Measurements from ENCODE around the gene SH3RF3.

Gene SH3RF3

DNA sequence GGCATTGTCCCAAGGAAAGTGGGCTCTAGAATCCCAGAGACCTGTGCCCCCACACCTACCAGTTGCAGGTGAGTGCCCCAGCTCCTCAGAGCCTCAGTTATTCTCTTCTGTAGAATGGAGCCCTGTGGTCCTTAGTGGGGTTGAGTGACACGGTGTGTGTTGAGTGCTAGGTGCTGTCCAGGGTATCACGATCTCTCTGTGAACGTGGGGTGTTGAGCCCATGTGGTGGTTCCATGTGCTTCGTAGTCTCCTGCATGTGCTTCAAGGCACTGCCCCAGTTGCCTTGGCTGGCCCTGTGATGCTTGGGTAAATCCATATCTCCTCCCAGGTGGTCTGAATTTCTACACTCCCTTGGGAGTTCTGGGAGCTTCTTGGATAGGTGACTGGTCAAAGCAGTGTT, 54.9 kb downstream of the SH3RF3 start:
- DNase-seq (ENCODE audit: insufficient read length, low spot score), result no peak
- no peak for TF ChIP-seq POU2F2 (IDR thresholded peaks at IDR 0.05; ENCODE audit: low read depth, low read length)
- TF ChIP-seq PAX5 (IDR thresholded peaks at IDR 0.05; ENCODE audit: insufficient read depth, low read length, severe bottlenecking), result no peak
- no peak for FAIRE-seq

DNA sequence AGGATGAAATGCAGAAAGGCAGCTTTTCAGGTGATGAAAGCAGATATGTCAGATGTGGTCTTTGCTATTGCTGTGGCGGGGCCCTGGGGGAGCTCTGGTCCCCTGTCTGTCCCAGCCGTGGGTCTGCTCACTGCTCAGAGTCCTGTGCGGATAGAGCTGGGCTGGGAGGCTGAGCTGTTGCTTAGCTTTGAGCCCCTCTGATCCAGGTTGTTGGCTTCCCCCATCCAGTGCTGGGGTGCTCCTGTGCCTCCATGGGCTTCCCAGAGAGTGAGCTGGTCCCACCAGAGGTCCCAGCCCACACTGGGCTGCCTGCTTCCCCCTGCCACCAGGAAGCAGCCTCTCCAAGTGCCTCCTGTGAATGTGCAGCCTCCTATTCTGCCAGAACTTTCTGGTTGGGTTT, 55.4 kb downstream of the SH3RF3 start:
- FAIRE-seq (no peak), DNase-seq (ENCODE audit: insufficient read length, low spot score) (no peak)
- TF ChIP-seq SPI1 (IDR thresholded peaks at IDR 0.05; ENCODE audit: low read depth, low read length), result no peak
- no peak for TF ChIP-seq TAF1 (IDR thresholded peaks at IDR 0.05; ENCODE audit: low read depth, low read length)
- no peak for TF ChIP-seq POU2F2 (IDR thresholded peaks at IDR 0.05; ENCODE audit: low read depth, low read length)
- no peak for TF ChIP-seq POLR2A (IDR thresholded peaks at IDR 0.05; ENCODE audit: low read depth, low read length)
- TF ChIP-seq PAX5 (IDR thresholded peaks at IDR 0.05; ENCODE audit: insufficient read depth, low read length, severe bottlenecking), result no peak
- TF ChIP-seq POLR2AphosphoS5 (IDR thresholded peaks at IDR 0.05; ENCODE audit: low read depth, low read length), result no peak

DNA sequence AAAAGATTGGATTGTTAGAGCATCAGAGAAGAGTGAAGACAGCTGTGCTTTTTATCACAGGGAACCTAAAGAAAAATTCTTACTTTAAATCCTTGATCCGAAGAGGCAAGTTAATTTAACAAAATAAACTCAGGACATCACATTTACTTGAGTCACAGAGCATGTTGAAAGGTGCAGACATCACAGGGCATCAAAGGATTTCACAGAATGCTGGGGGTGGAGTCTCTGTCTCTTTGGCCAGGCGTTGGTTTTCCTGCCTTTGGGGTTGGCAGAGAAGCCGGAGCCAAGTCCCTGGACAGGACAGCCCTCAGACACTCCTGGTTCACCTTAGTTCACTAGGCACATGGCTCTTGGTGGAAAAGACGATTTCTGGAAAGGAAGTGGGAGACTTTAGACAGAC, 56.3 kb downstream of the SH3RF3 start:
- TF ChIP-seq SPI1 (IDR thresholded peaks at IDR 0.05; ENCODE audit: low read depth, low read length), result no peak
- TF ChIP-seq POLR2AphosphoS5 (IDR thresholded peaks at IDR 0.05; ENCODE audit: low read depth, low read length), result no peak
- TF ChIP-seq PAX5 (IDR thresholded peaks at IDR 0.05; ENCODE audit: insufficient read depth, low read length, severe bottlenecking), result no peak
- no peak for TF ChIP-seq TAF1 (IDR thresholded peaks at IDR 0.05; ENCODE audit: low read depth, low read length)
- DNase-seq (ENCODE audit: insufficient read length, low spot score), result no peak
- FAIRE-seq, result no peak

DNA sequence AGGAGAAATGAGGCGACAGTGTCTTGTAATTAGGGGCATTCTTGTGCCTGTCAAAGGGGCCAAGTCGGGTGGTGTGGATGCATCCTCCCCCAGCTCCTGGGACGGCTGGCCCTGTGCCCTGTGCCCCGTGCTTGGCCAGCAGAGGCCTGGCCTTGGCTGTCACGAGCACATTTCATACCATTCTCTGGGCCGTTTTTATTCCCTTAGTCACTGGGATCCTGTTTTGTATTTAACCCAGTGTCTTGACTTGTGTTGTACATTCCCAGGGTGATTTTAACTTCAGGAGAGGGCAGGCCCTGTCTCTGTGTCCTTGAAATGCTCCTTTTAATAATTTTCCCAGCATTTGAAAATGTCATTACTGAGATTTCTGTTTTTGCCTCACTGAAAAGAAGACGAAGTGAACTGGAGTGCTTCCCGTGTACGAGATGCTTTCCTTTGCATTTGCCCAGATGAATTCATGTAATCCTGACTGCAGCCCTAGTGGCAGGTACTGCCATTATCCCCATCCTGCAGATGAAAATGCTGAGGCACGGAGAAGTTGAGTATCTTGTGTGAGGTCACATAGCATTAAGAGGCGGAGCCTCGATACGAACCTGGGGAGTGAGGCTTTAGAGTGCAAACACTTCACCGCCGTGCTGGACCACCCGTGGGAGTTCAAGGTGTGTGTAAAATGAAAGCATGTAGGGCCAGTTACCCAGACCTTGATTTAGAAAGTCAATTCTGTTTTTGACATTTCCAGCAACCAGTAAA, 57.0 kb downstream of the SH3RF3 start:
- FAIRE-seq (no peak), DNase-seq (ENCODE audit: insufficient read length, low spot score) (no peak)
- TF ChIP-seq POLR2A (IDR thresholded peaks at IDR 0.05; ENCODE audit: low read depth, low read length) (no peak), POLR2AphosphoS5 (IDR thresholded peaks at IDR 0.05; ENCODE audit: low read depth, low read length) (no peak), PAX5 (IDR thresholded peaks at IDR 0.05; ENCODE audit: insufficient read depth, low read length, severe bottlenecking) (no peak), POU2F2 (IDR thresholded peaks at IDR 0.05; ENCODE audit: low read depth, low read length) (no peak), TAF1 (IDR thresholded peaks at IDR 0.05; ENCODE audit: low read depth, low read length) (no peak), SPI1 (IDR thresholded peaks at IDR 0.05; ENCODE audit: low read depth, low read length) (no peak)

DNA sequence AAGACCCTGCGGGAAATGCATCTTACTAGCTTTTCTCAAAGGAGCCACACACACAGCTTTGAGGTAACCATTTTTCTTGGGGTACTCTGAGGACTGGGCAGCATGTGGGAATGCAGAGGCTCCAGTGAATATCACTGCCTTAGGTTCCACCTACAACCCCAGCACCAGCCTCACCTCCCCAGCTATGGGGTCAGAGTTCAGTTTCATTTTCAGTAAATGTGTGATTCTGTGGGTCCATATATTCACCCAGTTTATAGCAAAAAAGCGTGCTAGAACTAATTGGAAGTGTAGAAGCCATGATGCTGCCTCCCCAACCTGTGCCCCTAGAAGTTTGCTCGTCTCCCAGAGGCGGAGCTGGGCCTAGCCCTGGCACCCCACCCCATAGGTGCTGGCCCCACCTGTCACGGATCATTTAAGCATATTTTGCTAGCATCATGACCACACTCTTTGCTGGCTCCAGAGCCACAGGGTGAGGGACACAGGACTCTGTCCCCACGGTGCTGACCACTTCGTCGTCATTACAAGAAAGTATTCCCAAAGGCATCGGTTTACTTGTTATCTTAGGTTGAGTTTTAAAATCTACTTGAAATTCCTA, 57.7 kb downstream of the SH3RF3 start:
- TF ChIP-seq POLR2AphosphoS5 (IDR thresholded peaks at IDR 0.05; ENCODE audit: low read depth, low read length) (no peak), POU2F2 (IDR thresholded peaks at IDR 0.05; ENCODE audit: low read depth, low read length) (no peak), SPI1 (IDR thresholded peaks at IDR 0.05; ENCODE audit: low read depth, low read length) (no peak), PAX5 (IDR thresholded peaks at IDR 0.05; ENCODE audit: insufficient read depth, low read length, severe bottlenecking) (no peak), TAF1 (IDR thresholded peaks at IDR 0.05; ENCODE audit: low read depth, low read length) (no peak), POLR2A (IDR thresholded peaks at IDR 0.05; ENCODE audit: low read depth, low read length) (no peak)
- FAIRE-seq, result no peak
- DNase-seq (ENCODE audit: insufficient read length, low spot score), result no peak

DNA sequence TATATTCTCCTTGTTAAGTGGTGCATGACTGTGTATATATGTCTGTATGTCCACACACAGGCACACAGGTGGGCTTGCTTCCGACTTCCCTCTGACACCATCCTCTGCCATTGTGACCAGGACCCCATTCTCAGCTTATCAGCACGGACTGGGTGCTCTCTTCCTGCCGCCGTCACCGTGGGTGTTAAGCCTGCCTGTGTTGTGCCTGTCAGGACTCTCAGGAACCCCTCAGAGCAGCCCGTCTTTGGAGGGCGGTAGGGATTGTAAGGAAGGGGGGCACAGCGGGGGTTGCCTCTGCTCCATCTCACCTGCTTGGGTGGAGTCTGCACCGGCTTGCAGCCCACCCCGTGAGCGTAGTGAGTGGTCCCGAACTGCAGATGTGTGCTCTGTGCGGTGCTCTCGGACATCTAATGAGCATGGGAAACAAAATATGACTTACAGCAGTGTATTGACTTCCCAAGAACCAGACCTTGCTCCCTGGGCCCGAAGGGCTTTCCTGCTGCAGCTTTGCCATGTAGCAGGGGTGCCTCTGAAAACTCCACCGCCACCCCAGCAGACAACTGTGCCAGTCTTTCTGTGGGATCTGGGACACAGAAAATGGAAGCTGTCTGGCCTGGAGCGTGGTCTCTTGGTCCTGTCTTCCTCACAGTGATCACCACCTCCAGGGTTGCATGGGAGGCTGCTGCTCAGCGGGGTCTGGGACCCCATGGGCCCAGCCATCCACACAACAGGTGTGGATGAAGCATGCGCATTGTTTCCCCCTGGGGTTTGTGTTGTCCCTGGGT, 58.9 kb downstream of the SH3RF3 start:
- TF ChIP-seq POLR2A (IDR thresholded peaks at IDR 0.05; ENCODE audit: low read depth, low read length) (no peak), POU2F2 (IDR thresholded peaks at IDR 0.05; ENCODE audit: low read depth, low read length) (no peak), TAF1 (IDR thresholded peaks at IDR 0.05; ENCODE audit: low read depth, low read length) (no peak), PAX5 (IDR thresholded peaks at IDR 0.05; ENCODE audit: insufficient read depth, low read length, severe bottlenecking) (no peak), POLR2AphosphoS5 (IDR thresholded peaks at IDR 0.05; ENCODE audit: low read depth, low read length) (no peak), SPI1 (IDR thresholded peaks at IDR 0.05; ENCODE audit: low read depth, low read length) (no peak)
- FAIRE-seq, result no peak
- DNase-seq (ENCODE audit: insufficient read length, low spot score), result no peak

DNA sequence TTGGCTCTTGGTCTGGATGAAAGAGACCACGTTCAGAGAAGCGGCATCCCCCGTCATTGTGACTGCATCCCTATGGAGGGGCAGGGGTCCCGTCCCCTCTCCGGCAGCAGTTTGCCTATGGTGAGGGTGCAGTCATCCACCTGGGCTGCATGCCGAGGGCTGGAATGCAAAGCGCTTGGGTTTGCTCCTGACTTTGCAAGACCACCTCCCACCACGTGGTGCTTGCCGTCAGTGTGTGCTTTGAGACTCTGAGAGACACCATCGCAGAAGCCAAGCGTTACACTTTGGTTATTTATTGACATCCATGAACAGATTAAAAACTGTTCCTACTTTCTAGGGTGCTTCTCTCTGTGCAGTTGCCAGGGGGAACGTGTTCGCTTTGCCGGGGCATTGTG, 59.5 kb downstream of the SH3RF3 start:
- DNase-seq (ENCODE audit: insufficient read length, low spot score), result no peak
- TF ChIP-seq POU2F2 (IDR thresholded peaks at IDR 0.05; ENCODE audit: low read depth, low read length) (no peak), POLR2A (IDR thresholded peaks at IDR 0.05; ENCODE audit: low read depth, low read length) (no peak), POLR2AphosphoS5 (IDR thresholded peaks at IDR 0.05; ENCODE audit: low read depth, low read length) (no peak), TAF1 (IDR thresholded peaks at IDR 0.05; ENCODE audit: low read depth, low read length) (no peak), SPI1 (IDR thresholded peaks at IDR 0.05; ENCODE audit: low read depth, low read length) (no peak), PAX5 (IDR thresholded peaks at IDR 0.05; ENCODE audit: insufficient read depth, low read length, severe bottlenecking) (no peak)
- FAIRE-seq, result no peak

DNA sequence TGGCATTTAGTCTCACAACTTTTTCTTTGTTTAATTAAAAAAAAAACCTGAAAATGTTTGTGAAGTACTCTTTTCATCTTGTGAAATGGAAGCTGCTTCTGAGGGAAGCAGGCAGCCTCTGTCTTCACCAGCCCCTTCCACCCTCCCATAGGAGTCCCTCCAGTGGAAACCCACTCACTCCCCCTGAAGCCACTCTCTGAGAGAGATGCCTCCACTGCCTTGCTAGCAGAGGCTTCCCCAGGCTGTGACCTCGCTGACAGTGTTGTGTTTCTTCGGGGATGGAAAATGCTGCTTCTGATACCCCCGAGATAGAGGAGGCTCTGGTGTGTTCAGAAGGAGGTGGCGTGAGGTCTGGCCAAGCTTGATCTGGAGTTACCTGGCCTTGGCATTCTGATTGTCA, 59.9 kb downstream of the SH3RF3 start:
- TF ChIP-seq TAF1 (IDR thresholded peaks at IDR 0.05; ENCODE audit: low read depth, low read length) (no peak), POU2F2 (IDR thresholded peaks at IDR 0.05; ENCODE audit: low read depth, low read length) (no peak), PAX5 (IDR thresholded peaks at IDR 0.05; ENCODE audit: insufficient read depth, low read length, severe bottlenecking) (no peak), SPI1 (IDR thresholded peaks at IDR 0.05; ENCODE audit: low read depth, low read length) (no peak), POLR2A (IDR thresholded peaks at IDR 0.05; ENCODE audit: low read depth, low read length) (no peak), POLR2AphosphoS5 (IDR thresholded peaks at IDR 0.05; ENCODE audit: low read depth, low read length) (no peak)
- DNase-seq (ENCODE audit: insufficient read length, low spot score), result no peak
- no peak for FAIRE-seq

DNA sequence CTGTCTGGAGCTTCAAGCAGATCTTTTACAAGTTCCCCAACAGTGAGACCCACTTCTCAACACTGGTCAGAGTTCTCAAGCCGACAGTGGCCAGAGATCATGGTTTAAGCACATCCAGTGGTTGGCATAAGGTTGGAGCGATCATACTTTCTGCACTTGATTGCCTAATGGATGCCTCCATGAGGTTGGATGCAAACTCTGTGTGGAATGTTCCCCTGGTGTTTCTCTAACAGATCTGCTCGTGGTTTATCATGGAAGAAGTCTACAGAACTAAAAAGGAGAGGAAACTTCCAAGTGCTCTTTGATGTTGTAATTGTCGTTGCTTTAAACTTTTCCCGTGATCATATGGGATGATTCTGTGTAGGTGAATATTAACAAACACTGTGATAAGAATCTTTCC, 60.7 kb downstream of the SH3RF3 start:
- TF ChIP-seq TAF1 (IDR thresholded peaks at IDR 0.05; ENCODE audit: low read depth, low read length) (no peak), POU2F2 (IDR thresholded peaks at IDR 0.05; ENCODE audit: low read depth, low read length) (no peak), PAX5 (IDR thresholded peaks at IDR 0.05; ENCODE audit: insufficient read depth, low read length, severe bottlenecking) (no peak), SPI1 (IDR thresholded peaks at IDR 0.05; ENCODE audit: low read depth, low read length) (no peak), POLR2A (IDR thresholded peaks at IDR 0.05; ENCODE audit: low read depth, low read length) (no peak), POLR2AphosphoS5 (IDR thresholded peaks at IDR 0.05; ENCODE audit: low read depth, low read length) (no peak)
- DNase-seq (ENCODE audit: insufficient read length, low spot score) (no peak), FAIRE-seq (no peak)
